GM12891 (cell line): ENCODE measurements around the gene VSIG10.

Source experiments
- DNase-seq: peaks from one replicate; pipeline ENCODE4 v3.0.0; 2011; ENCODE audit warnings: low spot score; ENCODE audit not compliant: insufficient read length
- FAIRE-seq: peaks from 2 replicates; lab custom pipeline; 2011; peaks lifted over from hg19 to GRCh38; lab: Jason Lieb, UNC
- PAX5 ChIP-seq: IDR thresholded peaks from 2 replicates; pipeline ENCODE4 v1.6.1; 2011; ENCODE audit warnings: low read length, moderate library complexity, mild to moderate bottlenecking; ENCODE audit not compliant: insufficient read depth, severe bottlenecking
- POLR2A ChIP-seq: IDR thresholded peaks from 2 replicates; pipeline ENCODE4 v1.6.1; 2011; ENCODE audit warnings: low read depth, low read length, control low read depth
- POLR2AphosphoS5 ChIP-seq: IDR thresholded peaks from 2 replicates; pipeline ENCODE4 v1.6.1; 2011; ENCODE audit warnings: low read depth, low read length, control low read depth
- POU2F2 ChIP-seq: IDR thresholded peaks from 2 replicates; pipeline ENCODE4 v1.6.1; 2011; ENCODE audit warnings: low read depth, mild to moderate bottlenecking, control low read depth, low read length, moderate library complexity
- SPI1 ChIP-seq: IDR thresholded peaks from 2 replicates; pipeline ENCODE4 v1.6.1; 2011; ENCODE audit warnings: low read depth, low read length, control low read depth
- TAF1 ChIP-seq: IDR thresholded peaks from 2 replicates; pipeline ENCODE4 v1.6.1; 2011; ENCODE audit warnings: low read depth, low read length, control low read depth

The VSIG10 gene

DNA sequence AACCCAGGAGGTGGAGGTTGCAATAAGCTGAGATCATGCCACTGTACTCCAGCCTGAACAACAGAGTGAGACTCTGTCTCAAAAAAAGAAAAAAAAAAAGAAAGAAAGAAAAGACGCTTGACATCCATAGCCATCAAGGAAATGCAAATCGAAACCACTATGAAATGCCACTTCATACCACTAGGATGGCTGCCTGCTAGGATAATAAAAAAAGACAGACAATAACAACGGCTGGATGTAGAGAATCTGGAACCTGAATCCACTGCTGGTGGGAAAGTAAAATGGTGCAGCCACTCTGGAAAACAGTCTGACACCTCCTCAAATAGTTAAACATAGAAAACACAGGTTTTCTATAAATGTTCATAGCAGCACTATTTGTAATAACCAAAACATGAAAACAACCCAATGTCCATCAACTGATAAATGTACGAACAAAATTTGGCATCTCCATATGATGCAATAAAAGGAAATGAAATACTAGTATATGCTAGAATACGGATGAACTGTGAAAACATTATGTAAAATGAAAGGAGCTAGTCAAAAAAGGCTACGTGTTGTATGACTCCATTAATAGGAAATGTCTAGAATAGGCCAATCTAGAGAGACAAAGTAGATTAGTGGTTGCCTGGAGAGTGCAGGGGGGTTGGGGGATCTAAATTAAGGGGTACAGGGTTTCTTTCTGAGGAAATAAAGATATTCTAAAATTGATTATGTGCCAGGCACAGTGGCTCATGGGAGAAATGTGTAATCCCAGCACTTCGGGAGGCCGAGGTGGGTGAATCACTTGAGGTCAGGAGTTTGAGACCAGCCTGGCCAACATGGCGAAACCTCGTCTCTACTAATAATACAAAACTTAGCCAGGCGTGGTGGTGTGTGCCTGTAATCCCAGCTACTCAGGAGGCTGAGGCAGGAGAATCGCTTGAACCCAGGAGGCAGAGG, 52.6 kb downstream of the VSIG10 start:
- FAIRE-seq (no peak), DNase-seq (no peak)
- TF ChIP-seq POLR2A (no peak), POLR2AphosphoS5 (no peak), SPI1 (no peak)

DNA sequence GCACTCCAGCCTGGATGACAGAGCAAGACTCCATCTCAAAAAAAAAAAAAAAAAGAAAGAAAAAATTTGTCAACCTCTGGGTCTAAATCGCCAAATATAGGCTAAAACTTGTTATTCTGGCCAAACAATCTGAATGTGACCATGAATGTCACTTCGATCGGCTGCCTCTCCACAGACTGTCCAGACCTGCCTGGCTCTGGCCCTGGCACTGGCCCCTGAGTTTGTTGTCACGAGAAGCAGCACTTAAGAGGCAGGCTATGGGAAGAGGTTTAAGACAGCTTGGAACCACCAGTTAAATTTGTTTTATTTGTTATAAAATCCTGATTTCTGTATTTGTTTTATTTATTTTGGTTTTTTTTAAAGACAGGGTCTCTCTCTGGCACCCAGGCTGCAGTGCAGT, 57.4 kb downstream of the VSIG10 start:
- FAIRE-seq (no peak), DNase-seq (no peak)
- no peak for TF ChIP-seq POU2F2
- no peak for TF ChIP-seq POLR2A
- TF ChIP-seq PAX5, result no peak
- no peak for TF ChIP-seq SPI1
- TF ChIP-seq POLR2AphosphoS5, result no peak
- TF ChIP-seq TAF1, result no peak

- FAIRE-seq (no peak), DNase-seq (no peak)
- TF ChIP-seq PAX5, result no peak
- TF ChIP-seq TAF1, result no peak
- TF ChIP-seq POLR2A, result no peak
- TF ChIP-seq SPI1, result no peak
- no peak for TF ChIP-seq POLR2AphosphoS5
- no peak for TF ChIP-seq POU2F2
These were observed 59.2 kb downstream of the VSIG10 start for GRCh38 chr12:118044577-118044976.

DNA sequence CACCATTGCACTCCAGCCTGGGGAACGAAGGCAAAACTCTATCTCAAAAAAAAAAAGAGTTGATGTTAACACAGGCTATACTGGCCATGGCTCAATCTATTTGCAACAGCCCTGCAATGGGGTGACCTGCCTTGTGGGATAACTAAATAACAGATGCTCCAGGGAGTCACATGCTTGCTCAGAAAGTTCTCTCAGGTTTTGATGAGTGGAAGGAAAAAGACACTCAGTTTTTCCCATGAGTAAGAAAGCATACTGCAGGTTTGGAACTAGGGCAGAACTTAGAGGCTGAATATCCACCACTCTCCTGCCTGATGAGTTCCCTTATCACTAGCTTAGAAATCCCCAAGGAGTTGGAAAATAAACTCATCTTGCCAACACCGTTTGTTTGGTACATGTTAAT, 59.7 kb downstream of the VSIG10 start:
- TF ChIP-seq POU2F2 (no peak), POLR2A (no peak), SPI1 (no peak), PAX5 (no peak), POLR2AphosphoS5 (no peak), TAF1 (no peak)
- FAIRE-seq, result no peak
- DNase-seq, result no peak

DNA sequence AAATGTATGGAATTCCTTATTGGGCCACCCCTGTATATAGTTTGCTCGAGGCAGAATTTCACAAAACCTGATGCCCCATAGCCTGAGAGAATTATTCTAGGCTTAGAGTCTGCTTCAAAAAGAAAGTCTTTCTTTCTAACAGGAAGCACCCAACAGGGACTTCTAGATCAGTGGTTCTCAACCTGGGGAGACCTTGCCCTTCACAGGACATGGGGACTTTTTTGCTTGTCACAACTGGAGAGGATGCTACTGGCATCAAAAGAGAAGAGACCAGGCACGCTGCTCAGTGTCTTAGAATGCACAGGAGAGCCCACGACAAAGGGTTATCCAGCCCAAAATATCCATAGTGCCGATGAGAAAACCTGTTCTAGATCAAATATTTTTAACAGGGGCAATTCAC, 61.7 kb downstream of the VSIG10 start:
- DNase-seq, result no peak
- no peak for FAIRE-seq
- TF ChIP-seq TAF1, result no peak
- TF ChIP-seq POU2F2, result no peak

DNA sequence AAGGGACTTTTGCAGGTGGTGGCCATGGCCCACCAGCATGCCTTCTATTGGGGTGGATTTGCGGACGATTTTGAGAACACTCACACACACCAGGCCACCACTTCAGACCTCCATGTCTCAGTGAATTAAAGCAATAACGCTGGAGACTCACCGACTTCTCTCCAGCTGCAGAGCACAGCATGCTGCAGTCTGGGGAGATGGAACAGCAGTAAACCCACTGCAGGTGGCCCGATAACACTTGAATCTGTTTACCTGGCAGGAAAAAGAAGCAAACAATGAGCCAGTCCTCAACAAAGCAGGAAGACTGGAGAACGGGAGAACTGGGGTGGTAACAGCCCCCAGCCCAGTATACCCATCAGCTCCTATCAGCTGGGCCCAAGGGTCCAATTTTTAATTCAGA, 65.7 kb downstream of the VSIG10 start:
- TF ChIP-seq SPI1, result no peak
- no peak for TF ChIP-seq POLR2A
- TF ChIP-seq PAX5, result no peak
- no peak for TF ChIP-seq POU2F2
- no peak for TF ChIP-seq TAF1
- TF ChIP-seq POLR2AphosphoS5, result no peak
- FAIRE-seq (no peak), DNase-seq (no peak)

DNA sequence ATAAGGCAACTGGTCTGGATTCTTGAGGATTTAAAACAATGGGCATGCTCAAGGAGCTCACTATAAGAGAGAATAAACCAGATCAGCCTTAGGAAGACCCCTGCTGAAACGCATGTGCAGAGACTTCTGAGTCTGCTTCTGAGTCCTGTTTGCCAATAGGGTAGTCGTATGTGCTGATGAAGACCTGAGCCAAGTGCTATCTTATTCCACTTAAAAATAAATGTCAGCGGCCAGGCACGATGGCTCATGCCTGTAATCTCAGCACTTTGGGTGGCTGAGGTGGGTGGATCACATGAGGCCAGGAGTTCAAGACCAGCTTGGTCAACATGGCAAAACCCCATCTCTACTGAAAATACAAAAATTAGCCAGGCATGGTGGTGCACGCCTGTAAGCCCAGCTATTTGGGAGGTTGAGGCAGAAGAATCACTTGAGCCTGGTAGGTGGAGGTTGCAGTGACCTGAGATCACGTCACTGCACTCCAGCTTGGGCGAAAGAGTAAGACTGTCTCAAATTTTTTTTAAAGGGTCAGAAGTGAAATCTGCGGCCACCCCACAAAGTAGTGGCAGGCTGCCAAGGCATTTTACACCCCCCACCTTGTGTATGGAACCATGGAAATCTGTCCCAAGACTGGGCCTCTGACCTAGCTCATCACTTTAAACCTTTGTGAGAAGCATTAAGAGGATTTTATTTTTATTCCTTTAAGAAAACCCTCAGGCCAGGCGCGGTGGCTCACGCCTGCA, 67.0 kb downstream of the VSIG10 start:
- DNase-seq (no peak), FAIRE-seq (no peak)
- TF ChIP-seq PAX5 (no peak), POLR2A (no peak), POLR2AphosphoS5 (no peak), SPI1 (no peak), TAF1 (no peak), POU2F2 (no peak)

DNA sequence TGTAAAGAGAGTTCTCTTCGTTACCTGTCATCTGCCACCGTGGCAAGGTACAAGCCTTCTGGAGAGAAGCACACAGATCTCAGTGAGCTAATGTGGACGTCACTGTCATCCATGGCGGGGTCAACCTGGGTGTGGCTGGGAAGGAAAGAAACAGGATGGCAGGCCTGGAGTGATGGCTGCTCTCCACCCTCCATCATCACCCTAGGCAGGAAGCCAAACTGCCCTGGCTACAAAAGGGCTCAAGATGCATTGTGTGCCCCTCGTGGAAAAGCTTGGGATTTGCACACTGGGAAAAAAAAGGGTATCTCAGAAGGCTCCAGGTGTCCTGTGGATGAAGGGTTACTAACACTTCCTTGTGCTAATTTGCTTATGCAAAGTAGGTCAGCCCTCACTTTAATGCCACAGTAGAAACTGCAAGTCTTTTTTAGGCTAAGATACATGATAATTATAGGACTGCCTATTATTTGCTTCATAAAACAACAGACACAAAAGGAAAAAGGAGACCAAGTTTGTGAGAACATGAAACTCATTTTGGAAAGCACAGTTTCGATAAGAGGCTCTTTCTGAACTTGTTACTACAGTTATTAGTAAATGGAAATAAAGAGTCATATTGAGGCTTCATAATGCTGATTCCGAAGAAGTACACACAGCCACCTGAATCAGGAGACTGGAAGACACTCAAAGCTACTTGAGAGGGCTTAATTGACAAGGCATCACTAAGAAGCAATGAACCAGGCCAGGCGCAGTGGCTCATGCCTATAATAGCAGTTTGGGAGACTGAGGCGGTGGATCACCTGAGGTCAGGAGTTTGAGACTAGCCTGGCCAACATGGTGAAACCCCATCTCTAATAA, 68.4 kb downstream of the VSIG10 start:
- no peak; the same call in 1 of the 2 replicates for TF ChIP-seq POLR2A
- no peak for TF ChIP-seq PAX5
- TF ChIP-seq POU2F2, result peak; percentile 67; the same call in 1 of the 2 replicates
- TF ChIP-seq POLR2AphosphoS5, result no peak
- TF ChIP-seq TAF1, result no peak
- TF ChIP-seq SPI1, result peak; percentile 30; the same call in 1 of the 2 replicates
- peak; percentile 30 for DNase-seq

More for the DNA sequence above, 68.4 kb downstream of the VSIG10 start:
- peak; percentile 86 for FAIRE-seq
